HepG2 (cell line): ENCODE data around the gene HOXA1. TPM values are rescaled to one million over a fixed set of nuclear protein-coding genes. Genes with fewer than 3 reads are reported as not detected.

Experiments used
- EZH2 ChIP-seq: conservative IDR thresholded peaks from 2 replicates; pipeline ENCODE4 v1.6.1; 2012; ENCODE audit warnings: mild to moderate bottlenecking, low read depth, low read length, moderate library complexity
- KDM5A ChIP-seq: fragments of 200-600 bp; sonication (generic); IDR thresholded peaks from 2 replicates; pipeline ENCODE4 v1.7.0; 2018; ENCODE audit warnings: antibody characterized with exemption, mild to moderate bottlenecking, low read length, borderline replicate concordance
- MYPOP ChIP-seq: sonication (generic); formaldehyde crosslinking; IDR thresholded peaks from 2 replicates; pipeline ENCODE4 v1.8.1; 2023; ENCODE audit warnings: mild to moderate bottlenecking, moderate library complexity, missing genetic modification reagents
- POLR2G ChIP-seq: fragments of 200-400 bp; formaldehyde crosslinking; IDR thresholded peaks from 2 replicates; pipeline ENCODE4 v1.6.1; 2018; ENCODE audit warnings: mild to moderate bottlenecking, low read depth, low read length, moderate library complexity
- SSRP1 ChIP-seq: IDR thresholded peaks from 2 replicates; pipeline ENCODE4 v1.6.1; 2016; ENCODE audit warnings: control low read depth
- ZNF160 ChIP-seq: sonication (generic); formaldehyde crosslinking; IDR thresholded peaks from 2 replicates; pipeline ENCODE4 v1.8.0; 2022; ENCODE audit warnings: mild to moderate bottlenecking, inconsistent platforms, missing genetic modification reagents
- ZNF337 ChIP-seq: sonication (generic); formaldehyde crosslinking; IDR thresholded peaks from 2 replicates; pipeline ENCODE4 v1.5.1; 2020; ENCODE audit warnings: missing genetic modification reagents, low read depth, mild to moderate bottlenecking, borderline replicate concordance
- ZNF407 ChIP-seq: sonication (generic); formaldehyde crosslinking; IDR thresholded peaks from one replicate; pipeline ENCODE4 v1.5.1; 2020; ENCODE audit warnings: mild to moderate bottlenecking, missing genetic modification reagents; ENCODE audit errors: not compliant biosample characterization
- ZNF577 ChIP-seq: sonication (generic); formaldehyde crosslinking; IDR thresholded peaks from 2 replicates; pipeline ENCODE4 v1.4.0; 2020; ENCODE audit warnings: mild to moderate bottlenecking, low read depth, missing genetic modification reagents, borderline replicate concordance
- ZNF816 ChIP-seq: sonication (generic); formaldehyde crosslinking; IDR thresholded peaks from 2 replicates; pipeline ENCODE4 v1.8.0; 2022; ENCODE audit warnings: missing genetic modification reagents, mild to moderate bottlenecking, borderline replicate concordance
- polyA plus RNA-seq, 8 experiments: library from polyadenylated mRNA; depleted of rRNA in 3 of 8; stranded (reverse) in 7 of 8; unstranded in 1 of 8; fragments of >200 nt; fragmentation: Illumina TruSeq in 4 of 8; extraction: Trizol in 4 of 8; gene quantifications; 2 replicates each; pipeline versions ENCODE4 v1.2.1 to v1.2.3, GENCODE V29; 2011 to 2016; ENCODE audit warnings: low read depth in 4 of 8, missing spikeins in 1 of 8, mixed read lengths in 1 of 8; ENCODE audit not compliant: insufficient read depth in 1 of 8
- total RNA-seq, 5 experiments: library from RNA; depleted of rRNA; stranded (reverse); fragments of >200 nt; fragmentation: Illumina TruSeq; extraction: Trizol; gene quantifications; 2 replicates each; pipeline ENCODE4 v1.2.3, GENCODE V29; 2016; ENCODE audit warnings: low read depth in 1 of 5
- TF ChIP-seq, protein P1 (sequence below): sonication (generic); formaldehyde crosslinking; IDR thresholded peaks from 2 replicates; pipeline ENCODE4 v1.8.1; 2022; ENCODE audit warnings: low read depth, mild to moderate bottlenecking, missing genetic modification reagents
- TF ChIP-seq, protein P2 (sequence below): IDR thresholded peaks from 2 replicates; pipeline ENCODE4 v1.6.1; 2016; ENCODE audit warnings: missing compliant biosample characterization, missing genetic modification reagents, borderline replicate concordance
- TF ChIP-seq, protein P3 (sequence below): sonication (generic); formaldehyde crosslinking; IDR thresholded peaks from 2 replicates; pipeline ENCODE4 v1.4.0; 2020; ENCODE audit warnings: mild to moderate bottlenecking, low read depth, missing genetic modification reagents

HOXA1 gene
- total and polyA plus RNA-seq, 2 of the 13 experiments (the other 11 are each of a cell fraction or from before 2014, with no cell fraction given) = 0.18 to 0.20 TPM

- TF ChIP-seq, protein P1, sequence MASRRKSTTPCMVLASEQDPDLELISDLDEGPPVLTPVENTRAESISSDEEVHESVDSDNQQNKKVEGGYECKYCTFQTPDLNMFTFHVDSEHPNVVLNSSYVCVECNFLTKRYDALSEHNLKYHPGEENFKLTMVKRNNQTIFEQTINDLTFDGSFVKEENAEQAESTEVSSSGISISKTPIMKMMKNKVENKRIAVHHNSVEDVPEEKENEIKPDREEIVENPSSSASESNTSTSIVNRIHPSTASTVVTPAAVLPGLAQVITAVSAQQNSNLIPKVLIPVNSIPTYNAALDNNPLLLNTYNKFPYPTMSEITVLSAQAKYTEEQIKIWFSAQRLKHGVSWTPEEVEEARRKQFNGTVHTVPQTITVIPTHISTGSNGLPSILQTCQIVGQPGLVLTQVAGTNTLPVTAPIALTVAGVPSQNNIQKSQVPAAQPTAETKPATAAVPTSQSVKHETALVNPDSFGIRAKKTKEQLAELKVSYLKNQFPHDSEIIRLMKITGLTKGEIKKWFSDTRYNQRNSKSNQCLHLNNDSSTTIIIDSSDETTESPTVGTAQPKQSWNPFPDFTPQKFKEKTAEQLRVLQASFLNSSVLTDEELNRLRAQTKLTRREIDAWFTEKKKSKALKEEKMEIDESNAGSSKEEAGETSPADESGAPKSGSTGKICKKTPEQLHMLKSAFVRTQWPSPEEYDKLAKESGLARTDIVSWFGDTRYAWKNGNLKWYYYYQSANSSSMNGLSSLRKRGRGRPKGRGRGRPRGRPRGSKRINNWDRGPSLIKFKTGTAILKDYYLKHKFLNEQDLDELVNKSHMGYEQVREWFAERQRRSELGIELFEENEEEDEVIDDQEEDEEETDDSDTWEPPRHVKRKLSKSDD = peak; percentile 73
- TF ChIP-seq EZH2 (no peak), ZNF577 (CRISPR knock-in tag) (no peak), SSRP1 (no peak), KDM5A (peak; percentile 54; the same call in 1 of the 2 replicates), ZNF816 (no peak), MYPOP (CRISPR knock-in tag) (peak; percentile 87), ZNF407 (CRISPR knock-in tag) (no peak), POLR2G (peak; percentile 85), ZNF160 (CRISPR knock-in tag) (no peak; the same call in 1 of the 2 replicates), ZNF337 (CRISPR knock-in tag) (no peak)
- TF ChIP-seq, protein P2, sequence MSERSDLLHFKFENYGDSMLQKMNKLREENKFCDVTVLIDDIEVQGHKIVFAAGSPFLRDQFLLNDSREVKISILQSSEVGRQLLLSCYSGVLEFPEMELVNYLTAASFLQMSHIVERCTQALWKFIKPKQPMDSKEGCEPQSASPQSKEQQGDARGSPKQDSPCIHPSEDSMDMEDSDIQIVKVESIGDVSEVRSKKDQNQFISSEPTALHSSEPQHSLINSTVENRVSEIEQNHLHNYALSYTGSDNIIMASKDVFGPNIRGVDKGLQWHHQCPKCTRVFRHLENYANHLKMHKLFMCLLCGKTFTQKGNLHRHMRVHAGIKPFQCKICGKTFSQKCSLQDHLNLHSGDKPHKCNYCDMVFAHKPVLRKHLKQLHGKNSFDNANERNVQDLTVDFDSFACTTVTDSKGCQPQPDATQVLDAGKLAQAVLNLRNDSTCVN = 0 out of 2 replicates have a peak, but pooled peaks have one; percentile 19
- TF ChIP-seq, protein P3, sequence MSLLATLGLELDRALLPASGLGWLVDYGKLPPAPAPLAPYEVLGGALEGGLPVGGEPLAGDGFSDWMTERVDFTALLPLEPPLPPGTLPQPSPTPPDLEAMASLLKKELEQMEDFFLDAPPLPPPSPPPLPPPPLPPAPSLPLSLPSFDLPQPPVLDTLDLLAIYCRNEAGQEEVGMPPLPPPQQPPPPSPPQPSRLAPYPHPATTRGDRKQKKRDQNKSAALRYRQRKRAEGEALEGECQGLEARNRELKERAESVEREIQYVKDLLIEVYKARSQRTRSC = no peak
Observed at GRCh38 chr7:27130540-27131389, 35.0 kb upstream of the HOXA1 start, which contains the start of gene HOXA4 (continued).
